ENCODE data around the gene ELK4. TPM values are rescaled to one million over a fixed set of nuclear protein-coding genes. Genes with fewer than 3 reads are reported as not detected.
A peak's percentile ranks its signal among the peaks of the same experiment; 100 is the strongest.

ELK4 gene
- total RNA-seq, 1 experiment from 2014 or later, result 31.2 TPM

- Histone ChIP-seq H3K4me1 (ENCODE audit: insufficient read depth, low read length) (peaks cover 19% of the 10 kb centered on the region; the same call in 1 of the 2 replicates), H3K9me3 (ENCODE audit: control insufficient read depth, low read depth, low read length) (no peaks in the 10 kb centered on the region), H3K79me1 (ENCODE audit: insufficient read depth, low read depth, low read length, poor library complexity, severe bottlenecking) (no peaks in the 10 kb centered on the region), H3T11ph (ENCODE audit: low read length) (no peak overlapping the region), H3K56ac (ENCODE audit: insufficient read length, low read depth, low read length) (no peak overlapping the region), H3K27ac (ENCODE audit: insufficient read length, low read depth, low read length) (no peak overlapping the region), H3K14ac (ENCODE audit: insufficient read depth, low read length) (no peak overlapping the region; the same call in 1 of the 2 replicates), H4K20me1 (ENCODE audit: control insufficient read depth, insufficient read depth, insufficient read length) (no peaks in the 10 kb centered on the region), H3K23me2 (ENCODE audit: insufficient read length, low read depth, low read length, poor library complexity, severe bottlenecking) (no peaks in the 10 kb centered on the region), H3K18ac (ENCODE audit: insufficient read length, low read depth, low read length) (no peak overlapping the region), H3K23ac (ENCODE audit: insufficient read length, low read depth, low read length) (no peak overlapping the region), H3K4me2 (ENCODE audit: insufficient read depth, insufficient read length, low read length) (no peak overlapping the region), H3K27me3 (ENCODE audit: insufficient read depth, low read length) (no peaks in the 10 kb centered on the region), H3K4ac (ENCODE audit: low read depth, low read length) (no peak overlapping the region), H3K79me2 (ENCODE audit: insufficient read depth, low read length) (peaks cover 2% of the 10 kb centered on the region; the same call in 1 of the 2 replicates), H4K91ac (ENCODE audit: insufficient read length, low read depth, low read length) (no peak overlapping the region), H2BK12ac (ENCODE audit: insufficient read length, low read depth, low read length) (no peak overlapping the region), H4K5ac (ENCODE audit: insufficient read length, low read depth, low read length) (no peak overlapping the region), H4K8ac (replicated peaks; ENCODE audit: insufficient read length, low read depth, low read length) (no peak overlapping the region), H2BK5ac (ENCODE audit: insufficient read length, low read length) (no peak overlapping the region), H2AK5ac (ENCODE audit: insufficient read length, low read length) (no peak overlapping the region), H2BK120ac (ENCODE audit: low read depth, low read length, poor library complexity, severe bottlenecking) (no peak overlapping the region), H2BK20ac (ENCODE audit: low read depth, low read length, poor library complexity, severe bottlenecking) (no peak overlapping the region), H3K9ac (ENCODE audit: extremely low read depth, insufficient read length, low read length) (no peak overlapping the region), H2AFZ (ENCODE audit: low read length) (no peak overlapping the region), H2BK15ac (ENCODE audit: low read depth, low read length) (no peak overlapping the region)
- peak overlapping the region; percentile 48 to 71 (median 53); a peak in 3 of 7 replicates for H3K27ac Mint-ChIP-seq
- peak overlapping the region; percentile 25 to 43; a peak in 3 of 5 replicates for H3K4me3 Mint-ChIP-seq
- no peak for TF ChIP-seq CTCF (conservative IDR thresholded peaks at IDR 0.05)
- no peak for DNase-seq
- H3K36me3 Mint-ChIP-seq (ENCODE audit: insufficient read depth in 1 of 3, low read depth in 3 of 3), result peaks cover 0 to 4% (median 3%) of the 10 kb centered on the region in 3 experiments; a peak in 3 of 7 replicates
- peaks cover 75 to 85% of the 10 kb centered on the region in 2 experiments for H3K4me1 Mint-ChIP-seq
- no CpG with 5 or more reads among the region's 5 CpGs for WGBS (ENCODE audit: extremely low coverage, insufficient read length, low lambda C conversion rate)
- H3K27me3 Mint-ChIP-seq (ENCODE audit: low read depth), result no peaks in the 10 kb centered on the region
- H3K9me3 Mint-ChIP-seq, result no peaks in the 10 kb centered on the region
Observed at GRCh38 chr1:205668951-205669340, 37.1 kb upstream of the ELK4 start.
